ENCODE results near the gene ECEL1.

Gene ECEL1

GRCh38 chr2:232483923-232484627, 3.6 kb downstream of the ECEL1 start:
- DNase-seq (ENCODE audit: low spot score), result no peak

GRCh38 chr2:232483311-232483922, 4.2 kb downstream of the ECEL1 start:
- no peak for DNase-seq (ENCODE audit: low spot score)

- DNase-seq (ENCODE audit: low spot score), result no peak
Observed at GRCh38 chr2:232482301-232483238, 5.1 kb downstream of the ECEL1 start.

GRCh38 chr2:232481322-232482140, 6.1 kb downstream of the ECEL1 start:
- no peak for DNase-seq (ENCODE audit: low spot score)

GRCh38 chr2:232480201-232481190, 7.1 kb downstream of the ECEL1 start:
- no peak for DNase-seq (ENCODE audit: low spot score)

- DNase-seq (ENCODE audit: low spot score), result no peak
Observed at GRCh38 chr2:232479341-232480200, 8.1 kb downstream of the ECEL1 start.

GRCh38 chr2:232478571-232479340, 8.9 kb downstream of the ECEL1 start:
- no peak for DNase-seq (ENCODE audit: low spot score)

- no peak for DNase-seq (ENCODE audit: low spot score)
Observed at GRCh38 chr2:232477751-232478510, 9.7 kb downstream of the ECEL1 start.

GRCh38 chr2:232476791-232477190, 10.8 kb downstream of the ECEL1 start:
- no peak for DNase-seq (ENCODE audit: low spot score)

GRCh38 chr2:232476045-232476444, 11.6 kb downstream of the ECEL1 start:
- no peak for DNase-seq (ENCODE audit: low spot score)

- no peak for DNase-seq (ENCODE audit: low spot score)
Observed at GRCh38 chr2:232473467-232473890, 14.2 kb downstream of the ECEL1 start.

- peak; percentile 92 for DNase-seq (ENCODE audit: low spot score)
Observed at GRCh38 chr2:232466221-232466620, 21.4 kb downstream of the ECEL1 start.

GRCh38 chr2:232465061-232465460, 22.6 kb downstream of the ECEL1 start:
- DNase-seq (ENCODE audit: low spot score), result no peak

- DNase-seq (ENCODE audit: low spot score), result no peak
Observed at GRCh38 chr2:232464544-232464885, 23.1 kb downstream of the ECEL1 start.

- DNase-seq (ENCODE audit: low spot score), result no peak
Observed at GRCh38 chr2:232463701-232464543, 23.7 kb downstream of the ECEL1 start.

GRCh38 chr2:232460171-232460570, 27.5 kb downstream of the ECEL1 start:
- no peak for DNase-seq (ENCODE audit: low spot score)

GRCh38 chr2:232459419-232460035, 28.1 kb downstream of the ECEL1 start:
- no peak for DNase-seq (ENCODE audit: low spot score)
